OCI-LY3 (cell line): ENCODE data around the gene CBX1.

ENCODE experiments used
- H2AFZ ChIP-seq: fragments of 200-600, 300-600 bp; shearing (Covaris generic); 2 replicates; pipeline ENCODE4 v1.6.0; 2014; ENCODE audit warnings: antibody characterized with exemption, low read depth, low read length
- H3K27ac ChIP-seq: fragments of 200-600, 300-600 bp; sonication (generic); 2 replicates; pipeline ENCODE4 v1.5.1; 2014; ENCODE audit warnings: mild to moderate bottlenecking, low read length, moderate library complexity, mixed read lengths
- H3K27me3 ChIP-seq: fragments of 200-600, 300-600 bp; sonication (generic); 2 replicates; pipeline ENCODE4 v1.6.1; 2014; ENCODE audit warnings: low read depth, low read length, mixed read lengths
- H3K36me3 ChIP-seq: fragments of 200-600, 300-600 bp; sonication (generic); replicated peaks from 2 replicates; pipeline ENCODE3; 2014; ENCODE audit warnings: low read depth, low read length, mixed read lengths
- H3K4me1 ChIP-seq: fragments of 300-600, 200-600 bp; sonication (generic); 2 replicates; pipeline ENCODE4 v1.6.1; 2014; ENCODE audit warnings: low read length, mixed read lengths
- H3K4me2 ChIP-seq: fragments of 200-600, 300-600 bp; sonication (generic); 2 replicates; pipeline ENCODE4 v1.6.1; 2014; ENCODE audit warnings: low read length, mixed read lengths
- H3K4me3 ChIP-seq: fragments of 300-600, 200-600 bp; sonication (generic); 2 replicates; pipeline ENCODE4 v1.5.1; 2014; ENCODE audit warnings: antibody characterized with exemption, mild to moderate bottlenecking, low read length, moderate library complexity
- H3K79me2 ChIP-seq: fragments of 300-600, 200-600 bp; shearing (Covaris generic); 2 replicates; pipeline ENCODE4 v1.6.1; 2014; ENCODE audit warnings: mild to moderate bottlenecking, low read length, mixed read lengths
- H3K9ac ChIP-seq: fragments of 300-600, 200-600 bp; shearing (Covaris generic); 2 replicates; pipeline ENCODE4 v1.6.0; 2014; ENCODE audit warnings: mild to moderate bottlenecking, low read length, moderate library complexity
- H3K9me3 ChIP-seq: fragments of 200-600, 300-600 bp; shearing (Covaris generic); 2 replicates; pipeline ENCODE4 v1.6.1; 2014; ENCODE audit warnings: low read length, mixed read lengths; ENCODE audit not compliant: insufficient read depth
- H4K20me1 ChIP-seq: fragments of 200-600, 300-600 bp; sonication (generic); 2 replicates; pipeline ENCODE4 v1.6.1; 2016; ENCODE audit warnings: low read length, mixed read lengths; ENCODE audit not compliant: insufficient read depth
- CTCF ChIP-seq: fragments of 200-600, 300-600 bp; sonication (generic); IDR thresholded peaks from 2 replicates; pipeline ENCODE4 v1.5.1; 2014; ENCODE audit warnings: antibody characterized with exemption, low read length, low read depth
- EZH2phosphoT487 ChIP-seq: fragments of 200-600 bp; shearing (Covaris generic); IDR thresholded peaks from 2 replicates; pipeline ENCODE4 v1.6.1; 2018; ENCODE audit warnings: antibody characterized with exemption, mixed run types, low read depth

The CBX1 gene

DNA sequence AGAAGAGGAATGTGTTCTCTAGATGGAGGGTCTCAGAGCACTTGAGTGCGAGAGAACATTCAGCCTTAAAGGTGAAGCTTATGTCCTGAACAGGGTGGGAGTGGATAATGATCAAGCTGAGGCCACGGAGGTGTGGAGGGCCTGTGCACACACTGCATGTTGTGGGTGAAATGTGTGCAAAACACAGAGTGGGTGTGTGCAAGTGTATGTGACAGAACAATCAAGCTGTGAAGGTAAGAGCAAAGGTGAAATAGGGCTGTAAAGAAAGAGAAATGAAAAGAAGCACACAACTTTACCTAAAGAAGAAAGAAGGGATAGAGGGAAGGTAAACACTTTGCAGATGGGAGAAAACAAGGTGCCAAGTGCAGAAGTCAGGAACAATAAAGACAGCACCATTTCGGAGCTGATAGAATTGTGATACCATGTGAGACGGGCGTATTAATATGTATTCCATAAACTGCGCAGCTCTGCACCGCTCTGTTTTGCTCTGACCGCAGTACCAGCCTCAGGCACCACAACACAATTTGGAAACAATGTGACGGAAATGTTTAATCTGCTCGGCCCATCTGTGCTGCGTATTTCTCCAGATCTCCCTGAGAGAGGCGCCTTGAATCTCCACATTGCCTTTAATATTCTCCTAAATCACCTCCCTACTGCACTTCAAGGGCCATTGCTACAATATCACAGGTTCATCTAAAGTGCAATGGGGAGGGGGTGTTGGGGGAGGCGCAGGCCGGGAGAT is 46.9 kb upstream of the CBX1 start:
- no peak for TF ChIP-seq CTCF
- no peak for TF ChIP-seq EZH2phosphoT487
- H3K9me3 ChIP-seq = no peaks in the 10 kb centered on the region
- no peak overlapping the region for H3K9ac ChIP-seq
- no peaks in the 10 kb centered on the region for H3K36me3 ChIP-seq
- H4K20me1 ChIP-seq = no peaks in the 10 kb centered on the region
- no peak overlapping the region for H3K4me2 ChIP-seq
- H3K27ac ChIP-seq = no peak overlapping the region
- H3K4me3 ChIP-seq = no peak overlapping the region
- H3K27me3 ChIP-seq = peaks cover 18% of the 10 kb centered on the region
- H2AFZ ChIP-seq = no peak overlapping the region
- peaks cover 18% of the 10 kb centered on the region for H3K4me1 ChIP-seq
- H3K79me2 ChIP-seq = no peaks in the 10 kb centered on the region

DNA sequence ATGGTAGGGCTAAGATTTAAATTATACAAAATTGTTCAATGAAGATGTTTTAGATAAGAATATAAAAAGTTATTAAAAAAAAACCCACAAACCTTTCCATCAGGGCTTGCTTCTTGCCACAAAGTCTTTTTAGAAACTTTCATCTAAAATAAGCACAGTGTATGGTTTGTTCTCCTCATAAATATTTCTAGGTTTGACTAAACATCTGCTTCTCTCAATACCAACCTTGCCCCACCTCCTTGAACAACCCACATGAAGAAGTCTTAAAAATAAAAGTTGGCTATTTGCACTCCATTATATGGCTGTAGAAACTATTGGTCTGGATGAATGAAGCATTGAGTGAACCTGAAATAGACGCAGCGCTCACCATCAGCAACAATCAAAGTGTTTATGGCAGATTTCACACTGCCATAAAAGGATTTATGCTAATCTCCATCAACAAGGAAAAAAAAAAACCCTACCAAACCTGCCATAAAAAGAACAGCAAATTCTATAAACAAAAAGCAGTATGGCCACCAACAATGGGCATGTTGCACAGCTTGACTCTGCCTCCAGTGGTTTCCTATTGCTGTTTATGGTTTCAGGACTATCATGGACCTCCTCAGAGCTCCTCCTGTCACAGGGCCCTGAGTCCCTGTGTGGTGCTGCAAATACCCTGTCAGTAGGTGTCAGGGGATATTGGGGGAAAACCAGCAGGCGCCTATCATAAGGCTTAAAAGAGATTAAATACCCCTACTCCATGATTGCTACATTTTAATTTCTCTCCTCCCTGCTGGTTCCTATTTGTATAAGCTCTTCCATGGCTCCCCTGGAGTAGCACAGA is 43.9 kb upstream of the CBX1 start:
- Histone ChIP-seq H3K27ac (no peak overlapping the region), H3K4me2 (no peak overlapping the region; the same call in 1 of the 2 replicates), H3K4me1 (peaks cover 18% of the 10 kb centered on the region), H3K27me3 (peaks cover 1% of the 10 kb centered on the region; the same call in 1 of the 2 replicates), H3K36me3 (no peaks in the 10 kb centered on the region), H3K9me3 (no peaks in the 10 kb centered on the region), H3K79me2 (no peaks in the 10 kb centered on the region), H4K20me1 (no peaks in the 10 kb centered on the region), H3K9ac (no peak overlapping the region), H3K4me3 (no peak overlapping the region), H2AFZ (no peak overlapping the region)
- TF ChIP-seq EZH2phosphoT487 (no peak), CTCF (no peak)

GRCh38 chr17:48144231-48144630 is 43.0 kb upstream of the CBX1 start:
- Histone ChIP-seq H3K4me1 (peaks cover 23% of the 10 kb centered on the region), H3K9me3 (no peaks in the 10 kb centered on the region), H3K27me3 (no peaks in the 10 kb centered on the region), H4K20me1 (no peaks in the 10 kb centered on the region), H2AFZ (no peak overlapping the region), H3K4me2 (peak overlapping the region; percentile 50), H3K9ac (no peak overlapping the region), H3K27ac (no peak overlapping the region), H3K36me3 (no peaks in the 10 kb centered on the region), H3K4me3 (0 out of 2 replicates have a peak overlapping the region, but pooled peaks have one; percentile 5), H3K79me2 (no peaks in the 10 kb centered on the region)
- TF ChIP-seq CTCF (no peak), EZH2phosphoT487 (no peak)

DNA sequence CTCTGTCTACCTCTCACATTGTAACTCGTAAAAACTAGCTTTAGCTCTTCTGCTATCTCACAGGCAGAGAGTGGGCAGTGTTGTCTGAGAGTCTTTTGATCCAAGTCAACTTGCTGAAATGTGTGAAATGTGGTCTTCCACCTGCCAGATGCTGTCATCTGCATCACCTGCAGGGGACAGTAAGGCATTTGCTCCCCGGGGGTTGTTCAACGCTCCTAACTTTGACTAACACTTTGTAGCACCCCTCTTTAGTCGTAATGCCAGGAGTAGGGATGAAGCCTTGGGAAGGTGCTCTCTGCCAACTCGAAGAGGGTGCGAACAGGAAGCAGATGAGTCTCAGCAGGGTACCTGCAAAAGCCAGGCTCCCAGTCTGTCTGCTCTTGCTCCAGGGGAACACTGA is 42.4 kb upstream of the CBX1 start:
- no peak overlapping the region for H3K4me3 ChIP-seq
- H3K4me1 ChIP-seq = peaks cover 23% of the 10 kb centered on the region
- H2AFZ ChIP-seq = no peak overlapping the region
- H3K27ac ChIP-seq = no peak overlapping the region
- no peaks in the 10 kb centered on the region for H3K9me3 ChIP-seq
- no peaks in the 10 kb centered on the region for H3K79me2 ChIP-seq
- no peaks in the 10 kb centered on the region for H3K27me3 ChIP-seq
- TF ChIP-seq EZH2phosphoT487 = no peak
- no peak for TF ChIP-seq CTCF
- H3K9ac ChIP-seq = no peak overlapping the region
- no peaks in the 10 kb centered on the region for H4K20me1 ChIP-seq
- no peaks in the 10 kb centered on the region for H3K36me3 ChIP-seq
- H3K4me2 ChIP-seq = peak overlapping the region; percentile 50
